Hematopoietic multipotent progenitor cell treated with erythropoietin and hydrocortisone succinate and interleukin-3 and kit ligand, for 4 days (in vitro differentiated cells): ENCODE measurements around the gene HBEGF.

Source experiments
- DNase-seq: peaks from one replicate; pipeline ENCODE4 v3.0.0-alpha.2; 2015

Gene HBEGF

GRCh38 chr5:140346348-140347221 is at the start of gene HBEGF:
Gene HBEGF (minus strand): TSS chr5:140346603. CDS start chr5:140346328, 275 bp downstream.
- peak; percentile 75 for DNase-seq

GRCh38 chr5:140393738-140394137 is 47.3 kb upstream of the HBEGF start:
- no peak for DNase-seq

- no peak for DNase-seq
These were observed 45.3 kb upstream of the HBEGF start for GRCh38 chr5:140391732-140392131.

GRCh38 chr5:140391312-140391711 is 44.9 kb upstream of the HBEGF start:
- peak; percentile 49 for DNase-seq

GRCh38 chr5:140388052-140388451 is 41.6 kb upstream of the HBEGF start:
- DNase-seq = no peak

GRCh38 chr5:140383300-140383699 is 36.9 kb upstream of the HBEGF start:
- no peak for DNase-seq

- DNase-seq = no peak
These were observed 36.5 kb upstream of the HBEGF start for GRCh38 chr5:140382866-140383265.

GRCh38 chr5:140381972-140382371 is 35.6 kb upstream of the HBEGF start:
- no peak for DNase-seq

GRCh38 chr5:140381351-140381750 is 34.9 kb upstream of the HBEGF start:
- no peak for DNase-seq

GRCh38 chr5:140372971-140373487 is 26.6 kb upstream of the HBEGF start:
- DNase-seq = peak; percentile 69

- no peak for DNase-seq
These were observed 25.2 kb upstream of the HBEGF start for GRCh38 chr5:140371356-140372151.

GRCh38 chr5:140367256-140368013 is 21.0 kb upstream of the HBEGF start:
- DNase-seq = no peak

GRCh38 chr5:140366589-140367255 is 20.3 kb upstream of the HBEGF start:
- no peak for DNase-seq

- no peak for DNase-seq
These were observed 19.5 kb upstream of the HBEGF start for GRCh38 chr5:140365941-140366340.

GRCh38 chr5:140365282-140365681 is 18.9 kb upstream of the HBEGF start:
- DNase-seq = no peak

GRCh38 chr5:140364472-140364765 is 18.0 kb upstream of the HBEGF start:
- no peak for DNase-seq

GRCh38 chr5:140363631-140364471 is 17.4 kb upstream of the HBEGF start:
- no peak for DNase-seq

GRCh38 chr5:140362875-140363630 is 16.6 kb upstream of the HBEGF start:
- peak; percentile 85 for DNase-seq

- no peak for DNase-seq
These were observed 15.9 kb upstream of the HBEGF start for GRCh38 chr5:140362311-140362710.

GRCh38 chr5:140361901-140362300 is 15.5 kb upstream of the HBEGF start:
- DNase-seq = no peak
